Measurements from ENCODE around the gene KLHDC3.
A peak's percentile ranks its signal among the peaks of the same experiment; 100 is the strongest.
"Not testable (repeated sequence)": the region's sequence is repeated elsewhere in the genome, so short reads cannot be mapped to it uniquely, and the experiment has no call there.

KLHDC3 gene

GRCh38 chr6:42988486-42989020 is 25.5 kb upstream of the KLHDC3 start:
- no peak for DNase-seq (ENCODE audit: low read depth)

- DNase-seq (ENCODE audit: low read depth), result no peak
Observed at GRCh38 chr6:42989923-42990322, 24.1 kb upstream of the KLHDC3 start.

DNA sequence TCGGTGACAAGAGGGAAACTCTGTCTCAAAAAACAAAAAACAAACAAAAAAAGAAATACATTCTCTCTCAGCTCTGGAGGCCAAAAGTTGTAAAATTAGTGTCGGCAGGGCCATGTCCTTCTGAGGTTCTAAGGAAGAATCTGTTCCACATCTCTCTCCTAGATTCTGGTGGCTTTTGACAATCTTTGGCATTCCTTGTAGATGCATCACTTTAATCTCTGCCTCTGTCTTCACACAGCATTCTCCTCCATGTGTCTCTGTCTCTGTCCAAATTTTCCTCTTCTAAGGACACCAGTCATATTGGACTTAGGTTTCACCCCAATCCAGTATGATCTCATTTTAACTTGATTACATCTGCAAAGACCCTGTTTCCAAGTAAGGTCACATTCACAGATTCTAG is 20.6 kb upstream of the KLHDC3 start:
- DNase-seq (ENCODE audit: low read depth), result no peak

- DNase-seq (ENCODE audit: low read depth), result no peak
Observed at GRCh38 chr6:42996513-42996912, 17.5 kb upstream of the KLHDC3 start.

DNA sequence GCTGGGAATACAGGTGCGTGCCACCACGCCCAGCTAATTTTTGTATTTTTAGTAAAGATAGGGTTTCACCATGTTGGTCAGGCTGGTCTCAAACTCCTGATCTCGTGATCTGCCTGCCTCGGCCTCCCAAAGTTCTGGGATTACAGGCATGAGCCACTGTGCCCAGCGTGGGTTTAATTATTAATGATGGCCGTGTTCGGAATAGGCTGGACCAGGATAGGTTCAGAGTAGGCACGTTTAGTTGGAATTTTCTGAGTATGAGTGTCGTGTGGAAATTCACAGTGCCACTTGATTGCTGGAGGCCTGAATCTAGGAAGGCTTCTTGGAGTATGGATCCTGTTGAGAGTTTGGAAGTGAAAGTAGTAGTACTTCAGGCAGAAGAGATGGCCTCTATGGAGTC is 15.8 kb upstream of the KLHDC3 start:
- not testable (repeated sequence) for DNase-seq (ENCODE audit: low read depth)

- DNase-seq (ENCODE audit: low read depth), result no peak
Observed at GRCh38 chr6:43001843-43002242, 12.2 kb upstream of the KLHDC3 start.

- no peak for DNase-seq (ENCODE audit: low read depth)
Observed at GRCh38 chr6:43005844-43006243, 8.2 kb upstream of the KLHDC3 start.

DNA sequence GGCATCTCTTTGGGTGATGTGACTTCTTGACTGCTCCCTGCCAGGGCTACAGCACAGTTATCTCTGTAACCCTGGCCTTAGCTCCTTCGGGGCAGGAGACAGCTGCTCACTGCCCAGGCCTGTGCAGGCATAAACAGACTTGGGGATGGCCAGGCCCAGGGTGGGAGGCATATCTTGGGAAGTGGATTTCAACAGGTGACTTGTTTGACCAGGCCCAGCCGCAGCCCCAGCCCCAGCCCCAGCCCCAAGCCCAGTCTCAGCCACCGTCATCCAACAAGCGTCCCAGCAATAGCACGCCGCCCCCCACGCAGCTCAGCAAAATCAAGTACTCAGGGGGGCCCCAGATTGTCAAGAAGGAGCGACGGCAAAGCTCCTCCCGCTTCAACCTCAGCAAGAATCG is 7.8 kb upstream of the KLHDC3 start:
- no peak for DNase-seq (ENCODE audit: low read depth)

DNA sequence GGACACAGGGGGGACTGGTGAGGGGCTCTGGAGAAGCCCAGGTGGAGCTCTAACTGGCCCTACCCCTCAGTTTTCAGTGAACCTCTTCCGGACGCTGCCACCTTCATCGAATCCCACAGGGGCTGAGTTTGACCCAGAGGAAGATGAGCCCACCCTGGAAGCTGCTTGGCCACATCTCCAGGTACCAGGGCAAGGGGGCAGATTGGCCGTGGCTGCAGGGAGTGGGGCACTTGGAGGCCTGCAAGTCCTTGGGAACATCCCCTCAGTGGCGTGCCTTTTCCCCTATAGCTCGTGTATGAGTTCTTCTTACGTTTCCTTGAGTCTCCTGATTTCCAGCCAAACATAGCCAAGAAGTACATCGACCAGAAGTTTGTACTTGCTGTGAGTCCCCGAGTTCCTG is 6.9 kb upstream of the KLHDC3 start:
- DNase-seq (ENCODE audit: low read depth), result no peak

DNA sequence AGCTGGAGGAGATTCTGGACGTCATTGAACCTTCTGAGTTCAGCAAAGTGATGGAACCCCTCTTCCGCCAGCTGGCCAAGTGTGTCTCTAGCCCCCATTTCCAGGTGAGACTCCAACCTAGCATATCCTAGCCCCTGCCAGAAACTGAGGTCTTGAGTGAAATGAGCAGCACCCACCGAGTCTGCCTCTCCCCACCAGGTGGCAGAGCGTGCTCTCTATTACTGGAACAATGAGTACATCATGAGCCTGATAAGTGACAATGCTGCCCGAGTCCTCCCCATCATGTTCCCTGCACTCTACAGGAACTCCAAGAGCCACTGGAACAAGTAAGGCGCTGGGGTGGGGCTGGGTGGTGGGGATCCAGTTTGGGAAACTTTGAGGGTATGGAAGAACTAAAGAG is 4.9 kb upstream of the KLHDC3 start:
- peak; percentile 22 for DNase-seq (ENCODE audit: low read depth)

- no peak for DNase-seq (ENCODE audit: low read depth)
Observed at GRCh38 chr6:43011207-43011606, 2.8 kb upstream of the KLHDC3 start.

GRCh38 chr6:43012364-43012763 is 1.7 kb upstream of the KLHDC3 start:
- DNase-seq (ENCODE audit: low read depth), result no peak

- DNase-seq (ENCODE audit: low read depth), result no peak
Observed at GRCh38 chr6:43013097-43013842, 779 bp upstream of the KLHDC3 start.

- DNase-seq (ENCODE audit: low read depth), result no peak
Observed at GRCh38 chr6:43014434-43014909, 423 bp downstream of the KLHDC3 start.

DNA sequence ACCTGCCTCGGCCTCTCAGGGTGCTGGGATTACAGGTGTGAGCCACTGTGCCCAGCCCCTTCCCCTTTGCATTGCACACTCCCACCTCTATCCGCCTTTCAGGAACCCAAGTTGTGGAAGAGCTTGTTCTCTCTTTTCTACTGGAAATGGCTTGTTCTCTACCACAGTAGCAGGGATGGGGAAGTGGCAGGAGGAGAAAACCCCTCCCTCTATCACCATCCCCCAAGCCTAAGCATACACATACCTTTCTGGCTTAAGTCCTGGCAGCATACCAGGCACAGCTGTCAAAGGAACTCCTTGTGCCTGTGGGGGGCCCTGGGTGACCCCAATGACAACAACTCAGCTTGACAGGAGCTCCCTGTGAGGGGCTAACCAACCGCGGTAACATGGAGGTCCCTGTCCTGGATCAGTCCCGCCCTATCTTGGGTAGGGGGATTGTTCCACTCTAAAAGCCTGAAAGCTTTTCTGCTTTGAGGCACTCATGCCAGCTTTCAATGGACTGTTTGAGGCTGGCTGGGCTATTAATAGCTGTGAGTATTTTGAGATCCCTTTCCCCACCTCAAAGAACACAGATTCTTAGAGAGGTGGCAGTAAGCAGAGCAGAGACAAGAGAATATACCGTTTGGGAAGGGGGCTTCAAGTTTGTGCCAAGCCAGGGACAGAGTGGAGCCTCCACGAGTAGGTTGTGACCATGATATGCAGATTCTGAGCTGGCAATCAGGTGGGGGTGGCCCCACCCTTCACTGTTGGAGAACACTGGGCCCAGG is 2.3 kb downstream of the KLHDC3 start:
- no peak for DNase-seq (ENCODE audit: low read depth)

GRCh38 chr6:43016943-43017334 is 2.9 kb downstream of the KLHDC3 start:
- no peak for DNase-seq (ENCODE audit: low read depth)

GRCh38 chr6:43019152-43019551 is 5.1 kb downstream of the KLHDC3 start:
- no peak for DNase-seq (ENCODE audit: low read depth)

DNA sequence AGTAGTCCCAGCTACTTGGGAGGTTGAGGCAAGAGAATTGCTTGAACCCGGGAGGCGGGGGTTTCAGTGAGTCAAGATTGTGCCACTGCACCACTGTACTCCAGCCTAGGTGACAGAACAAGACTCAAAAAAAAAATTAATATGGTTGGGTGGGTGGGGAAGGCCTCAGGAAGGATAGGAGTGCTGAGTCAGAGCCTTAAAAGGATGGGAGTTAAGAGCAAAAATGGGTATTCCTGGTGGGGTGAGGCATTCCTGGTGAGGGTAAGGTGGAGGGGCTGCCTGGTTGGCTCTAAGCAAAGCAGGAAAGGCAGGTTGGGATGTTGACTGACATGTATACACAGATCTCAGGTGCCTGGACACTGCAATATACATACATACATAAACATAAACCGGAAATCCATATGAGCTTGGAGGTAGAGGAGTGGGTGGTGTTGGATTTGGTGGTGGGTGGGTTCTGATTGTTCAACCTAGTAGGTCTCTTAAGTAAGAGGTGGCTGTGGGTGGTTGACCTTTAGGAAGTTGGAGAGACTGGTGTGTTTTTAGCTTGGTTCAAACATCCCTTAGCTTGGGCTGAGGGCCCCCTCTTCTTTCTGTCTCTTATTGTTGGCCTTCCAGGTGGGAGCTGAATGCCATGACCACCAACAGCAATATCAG is 6.1 kb downstream of the KLHDC3 start:
- no peak for DNase-seq (ENCODE audit: low read depth)

DNA sequence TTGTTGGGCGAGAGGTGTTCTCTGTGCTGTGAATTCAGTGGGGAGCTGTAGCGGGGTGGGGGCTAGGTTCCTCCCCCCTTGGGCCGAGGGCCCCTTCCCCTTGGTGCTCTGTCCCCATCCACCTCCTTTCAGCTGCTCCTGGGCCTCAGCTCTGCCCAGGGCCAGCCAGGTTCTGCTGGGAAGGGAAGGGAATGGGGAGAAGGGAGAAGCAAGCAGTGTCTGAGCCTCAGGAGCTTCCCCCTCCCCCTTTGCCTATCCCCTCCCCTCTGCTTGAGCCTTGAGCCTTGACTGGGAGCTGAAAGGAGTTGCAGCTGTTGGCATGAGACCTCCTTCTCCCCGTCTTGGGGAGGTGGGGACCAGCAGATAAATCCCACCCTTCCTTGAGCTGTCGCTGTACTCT is 6.8 kb downstream of the KLHDC3 start:
- DNase-seq (ENCODE audit: low read depth), result no peak

- peak; percentile 60 for DNase-seq (ENCODE audit: low read depth)
Observed at GRCh38 chr6:43021270-43022047, 7.4 kb downstream of the KLHDC3 start, which contains the start of gene RRP36. RRP36 (plus strand) TSS chr6:43021623; CDS start chr6:43021655, 32 bp downstream.

DNA sequence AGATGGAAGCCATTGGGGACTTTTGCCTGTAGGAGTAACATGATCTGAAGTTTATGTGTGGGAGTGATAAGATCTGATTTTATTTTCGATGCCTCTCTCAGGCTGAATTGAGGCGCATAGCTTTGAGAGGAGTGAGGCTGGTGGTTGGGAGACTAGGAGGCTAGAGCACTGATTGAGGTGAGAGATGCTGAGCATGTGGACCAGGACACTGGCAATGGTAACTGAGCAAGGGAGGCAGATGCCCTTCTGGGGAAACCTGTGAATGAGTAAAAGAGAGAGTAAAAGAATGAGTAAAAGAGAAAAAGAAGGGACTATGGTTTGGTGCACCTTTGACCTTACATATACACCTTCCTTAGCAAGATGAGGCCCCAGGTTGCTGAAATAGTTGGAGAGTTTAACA is 10.4 kb downstream of the KLHDC3 start:
- DNase-seq (ENCODE audit: low read depth), result no peak

DNA sequence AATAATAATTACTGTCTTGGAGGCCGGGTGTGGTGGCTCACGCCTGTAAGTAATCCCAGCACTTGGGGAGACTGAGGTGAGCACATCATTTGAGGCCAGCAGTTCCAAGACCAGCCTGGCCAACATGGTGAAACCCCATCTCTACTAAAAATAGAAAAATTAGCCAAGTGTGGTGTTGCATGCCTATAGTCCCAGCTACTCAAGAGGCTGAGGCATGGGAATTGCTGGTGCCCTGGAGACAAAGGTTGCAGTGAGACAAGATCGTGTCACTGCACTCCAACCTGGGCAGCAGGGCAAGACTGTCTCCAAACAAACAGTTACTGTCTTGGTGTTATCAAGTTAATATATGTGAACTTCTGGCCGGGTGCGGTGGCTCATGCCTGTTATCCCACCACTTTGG is 12.3 kb downstream of the KLHDC3 start:
- DNase-seq (ENCODE audit: low read depth), result no peak

Measured in activated T-cell treated with anti-CD3 and anti-CD28 coated beads for 1 hour (primary cell).